IPS-15b (cell line): Measurements from ENCODE around the gene AUTS2.

Source experiments
- H3K27me3 ChIP-seq: one replicate; pipeline ENCODE4 v1.6.1; 2013; ENCODE audit warnings: low read length; ENCODE audit not compliant: control insufficient read depth, insufficient read depth
- H3K36me3 ChIP-seq: one replicate; pipeline ENCODE4 v1.6.1; 2013; ENCODE audit warnings: low read length; ENCODE audit not compliant: control insufficient read depth, insufficient read depth
- H3K4me1 ChIP-seq: one replicate; pipeline ENCODE4 v1.6.1; 2013; ENCODE audit warnings: mild to moderate bottlenecking, low read length; ENCODE audit not compliant: control insufficient read depth, insufficient read depth
- H3K4me3 ChIP-seq: one replicate; pipeline ENCODE4 v1.5.1; 2013; ENCODE audit warnings: low read depth, low read length
- H3K9ac ChIP-seq: one replicate; pipeline ENCODE4 v1.6.1; 2013; ENCODE audit warnings: low read depth, mild to moderate bottlenecking, low read length
- H3K9me3 ChIP-seq: one replicate; pipeline ENCODE4 v1.6.1; 2013; ENCODE audit warnings: mild to moderate bottlenecking, low read length; ENCODE audit not compliant: control insufficient read depth, insufficient read depth

The AUTS2 gene

GRCh38 chr7:69989551-69989950, 391.3 kb downstream of the AUTS2 start:
- Histone ChIP-seq H3K36me3 (no peaks in the 10 kb centered on the region), H3K4me1 (no peaks in the 10 kb centered on the region), H3K4me3 (no peak overlapping the region), H3K9me3 (no peaks in the 10 kb centered on the region), H3K9ac (no peak overlapping the region), H3K27me3 (no peaks in the 10 kb centered on the region)

DNA sequence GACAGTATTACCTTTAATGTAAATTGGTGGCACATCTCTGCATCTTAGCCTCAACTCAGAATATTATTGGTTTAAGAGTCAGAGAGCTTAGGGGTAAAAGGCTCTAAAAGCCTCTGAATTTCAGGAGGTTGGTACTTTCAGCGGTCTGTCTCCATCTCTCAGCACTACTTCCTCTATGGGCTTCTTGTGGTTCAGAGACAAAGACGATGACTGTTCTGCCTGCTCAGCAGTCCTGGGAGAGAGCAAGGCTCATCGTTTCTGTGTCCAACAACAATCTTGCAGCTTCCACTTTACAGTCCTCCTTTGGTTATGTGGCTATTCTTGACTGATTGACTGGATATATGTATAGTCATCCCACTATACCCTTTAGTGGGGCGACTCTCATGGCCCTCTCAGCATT, 394.7 kb downstream of the AUTS2 start:
- Histone ChIP-seq H3K4me1 (no peaks in the 10 kb centered on the region), H3K27me3 (no peaks in the 10 kb centered on the region), H3K9ac (no peak overlapping the region), H3K9me3 (no peaks in the 10 kb centered on the region), H3K4me3 (no peak overlapping the region), H3K36me3 (no peaks in the 10 kb centered on the region)

DNA sequence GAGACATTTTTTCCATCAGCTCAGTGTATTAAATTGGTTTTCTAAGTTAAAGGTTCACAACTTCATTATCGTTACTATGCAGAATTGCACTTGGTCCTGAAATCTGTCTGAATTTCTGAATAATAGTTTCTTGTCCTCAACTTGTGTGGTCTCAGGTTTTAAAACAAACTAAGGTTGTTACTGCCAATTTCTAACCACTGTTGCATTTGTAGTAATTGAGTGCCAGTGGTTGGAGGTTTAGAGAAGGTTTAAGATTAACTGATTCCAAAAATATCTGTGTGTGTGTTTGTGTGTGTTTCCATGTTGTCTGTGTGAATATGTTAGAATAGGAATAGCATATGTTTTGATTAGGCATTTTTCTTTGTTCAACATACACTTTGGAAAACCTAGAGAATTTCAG, 395.9 kb downstream of the AUTS2 start:
- no peaks in the 10 kb centered on the region for H3K4me1 ChIP-seq
- no peaks in the 10 kb centered on the region for H3K27me3 ChIP-seq
- no peaks in the 10 kb centered on the region for H3K36me3 ChIP-seq
- no peaks in the 10 kb centered on the region for H3K9me3 ChIP-seq
- H3K9ac ChIP-seq = no peak overlapping the region
- no peak overlapping the region for H3K4me3 ChIP-seq

- Histone ChIP-seq H3K27me3 (no peaks in the 10 kb centered on the region), H3K4me3 (no peak overlapping the region), H3K9ac (no peak overlapping the region), H3K9me3 (no peaks in the 10 kb centered on the region), H3K36me3 (no peaks in the 10 kb centered on the region), H3K4me1 (no peaks in the 10 kb centered on the region)
Observed at GRCh38 chr7:69994886-69995542, 396.7 kb downstream of the AUTS2 start.

DNA sequence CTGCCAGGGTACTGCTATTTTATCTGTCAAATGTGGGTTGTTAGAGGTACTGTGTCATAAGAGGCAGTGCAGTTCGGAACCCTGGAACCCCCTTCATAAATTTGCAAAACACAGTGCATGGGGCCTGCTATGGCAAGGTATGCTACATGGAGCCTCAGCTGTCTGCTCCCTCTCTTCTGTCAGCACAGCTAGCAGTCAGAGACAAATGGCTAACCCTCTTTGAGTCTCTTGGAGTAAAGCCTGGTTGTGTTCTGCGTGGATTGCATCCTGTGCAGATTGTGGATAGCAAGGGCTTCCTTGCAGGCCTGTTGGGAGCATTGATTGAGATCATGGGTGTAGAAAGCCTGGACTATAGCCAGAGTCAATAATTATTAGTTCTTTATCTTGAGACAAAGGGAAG, 397.8 kb downstream of the AUTS2 start:
- Histone ChIP-seq H3K4me1 (no peaks in the 10 kb centered on the region), H3K4me3 (no peak overlapping the region), H3K9me3 (no peaks in the 10 kb centered on the region), H3K27me3 (no peaks in the 10 kb centered on the region), H3K9ac (no peak overlapping the region), H3K36me3 (no peaks in the 10 kb centered on the region)

GRCh38 chr7:70000737-70001348, 402.6 kb downstream of the AUTS2 start:
- Histone ChIP-seq H3K4me1 (no peaks in the 10 kb centered on the region), H3K27me3 (no peaks in the 10 kb centered on the region), H3K36me3 (no peaks in the 10 kb centered on the region), H3K9me3 (no peaks in the 10 kb centered on the region), H3K4me3 (no peak overlapping the region), H3K9ac (no peak overlapping the region)

DNA sequence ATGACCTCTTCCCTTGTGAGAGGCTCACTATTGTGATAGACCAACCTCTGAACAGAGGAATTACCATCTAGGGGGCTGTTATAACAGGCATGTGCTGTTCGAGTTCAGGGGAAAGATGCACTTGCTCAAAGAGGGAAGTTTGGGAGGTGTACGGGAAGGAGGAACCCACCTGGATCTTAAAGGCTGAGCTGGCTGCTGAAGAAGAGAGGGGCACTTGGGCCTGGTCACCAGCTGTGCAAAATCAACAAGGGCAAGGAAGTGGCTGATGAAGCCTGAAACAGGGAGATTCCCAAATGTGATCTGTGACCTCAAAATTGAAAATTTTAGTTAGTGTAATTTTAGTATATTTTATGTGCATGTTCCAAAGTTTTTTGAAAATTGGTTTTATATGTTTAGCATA, 407.2 kb downstream of the AUTS2 start:
- no peaks in the 10 kb centered on the region for H3K27me3 ChIP-seq
- H3K9ac ChIP-seq = no peak overlapping the region
- H3K4me3 ChIP-seq = no peak overlapping the region
- H3K4me1 ChIP-seq = no peaks in the 10 kb centered on the region
- no peaks in the 10 kb centered on the region for H3K36me3 ChIP-seq
- H3K9me3 ChIP-seq = no peaks in the 10 kb centered on the region

- Histone ChIP-seq H3K4me3 (no peak overlapping the region), H3K9ac (no peak overlapping the region), H3K9me3 (no peaks in the 10 kb centered on the region), H3K36me3 (no peaks in the 10 kb centered on the region), H3K27me3 (no peaks in the 10 kb centered on the region), H3K4me1 (no peaks in the 10 kb centered on the region)
Observed at GRCh38 chr7:70005891-70006260, 407.6 kb downstream of the AUTS2 start.

DNA sequence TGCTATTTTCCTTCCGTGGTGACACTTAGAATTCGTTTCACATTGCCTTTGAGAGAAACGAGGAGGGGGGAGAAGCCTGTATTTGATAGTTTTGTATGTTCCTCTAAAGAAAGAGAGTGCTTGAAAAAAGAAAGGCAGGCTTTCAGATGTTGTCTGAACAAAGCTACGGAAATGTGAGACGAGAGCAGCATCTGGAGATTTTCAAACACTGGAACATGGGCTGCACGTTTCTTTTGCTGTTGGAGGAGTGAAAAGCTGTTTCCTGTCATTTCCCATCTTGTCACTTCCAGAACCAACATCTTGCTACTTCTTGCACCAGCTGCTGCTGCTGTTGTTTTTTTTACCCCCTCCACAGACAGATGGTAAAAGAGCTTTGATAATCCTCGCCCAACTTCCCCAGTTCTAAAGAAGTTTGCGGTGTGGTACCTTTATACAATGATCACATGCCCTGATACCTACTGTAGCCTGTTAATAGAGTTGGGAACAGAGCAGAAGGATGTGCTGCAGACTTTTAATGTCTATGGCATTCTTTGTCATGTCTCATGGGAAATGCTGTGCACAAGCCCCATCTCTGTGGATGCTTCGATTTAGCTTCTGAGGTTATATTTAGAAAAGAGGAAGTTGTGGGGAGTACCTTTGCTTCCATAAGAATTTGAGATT, 408.1 kb downstream of the AUTS2 start:
- Histone ChIP-seq H3K9me3 (no peaks in the 10 kb centered on the region), H3K4me3 (no peak overlapping the region), H3K27me3 (no peaks in the 10 kb centered on the region), H3K4me1 (no peaks in the 10 kb centered on the region), H3K36me3 (no peaks in the 10 kb centered on the region), H3K9ac (no peak overlapping the region)

DNA sequence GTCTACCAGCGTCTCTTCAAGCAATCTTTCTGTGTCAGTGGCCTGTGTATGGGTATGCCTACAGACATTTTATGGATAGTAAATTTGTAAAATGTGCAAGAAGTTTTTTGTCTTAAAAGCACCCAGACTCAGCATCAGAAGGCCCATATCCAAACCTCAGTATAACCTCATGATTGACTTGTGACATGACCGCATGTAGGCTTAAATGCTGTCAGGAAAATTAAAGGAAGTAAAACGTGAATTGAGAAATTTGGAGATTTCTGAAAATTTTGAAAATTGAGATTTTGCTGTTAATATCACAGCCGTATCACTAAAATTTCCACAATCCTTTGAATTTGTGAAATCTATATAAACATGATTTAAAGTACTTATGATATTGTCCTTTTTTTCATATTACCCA, 410.2 kb downstream of the AUTS2 start:
- Histone ChIP-seq H3K9ac (no peak overlapping the region), H3K27me3 (no peaks in the 10 kb centered on the region), H3K9me3 (no peaks in the 10 kb centered on the region), H3K4me1 (peaks cover 11% of the 10 kb centered on the region), H3K4me3 (no peak overlapping the region), H3K36me3 (no peaks in the 10 kb centered on the region)

- H3K36me3 ChIP-seq = no peaks in the 10 kb centered on the region
- no peak overlapping the region for H3K9ac ChIP-seq
- peaks cover 17% of the 10 kb centered on the region for H3K4me1 ChIP-seq
- no peaks in the 10 kb centered on the region for H3K27me3 ChIP-seq
- no peaks in the 10 kb centered on the region for H3K9me3 ChIP-seq
- H3K4me3 ChIP-seq = no peak overlapping the region
Observed at GRCh38 chr7:70014472-70015177, 416.4 kb downstream of the AUTS2 start.

DNA sequence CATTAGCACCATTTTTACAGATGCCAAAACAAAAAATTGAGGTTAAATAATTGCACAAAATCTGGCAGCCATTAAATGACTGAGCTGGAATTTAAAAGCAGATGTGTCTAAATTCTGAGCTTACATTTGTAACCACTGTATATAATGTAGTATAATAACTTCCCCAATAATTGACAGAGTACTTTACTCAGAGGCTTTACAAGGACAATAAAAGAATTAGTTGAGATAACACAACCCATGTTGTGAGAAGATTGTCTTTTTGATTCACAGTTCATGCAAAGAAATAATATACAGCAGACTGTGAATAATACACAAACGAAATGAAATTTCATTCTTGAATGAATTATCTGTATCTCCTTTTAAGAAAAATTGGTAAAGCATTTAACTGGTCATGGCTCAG, 417.1 kb downstream of the AUTS2 start:
- H3K4me1 ChIP-seq = peaks cover 17% of the 10 kb centered on the region

More for the DNA sequence above, 417.1 kb downstream of the AUTS2 start:
- Histone ChIP-seq H3K36me3 (no peaks in the 10 kb centered on the region), H3K27me3 (no peaks in the 10 kb centered on the region), H3K9me3 (no peaks in the 10 kb centered on the region), H3K9ac (no peak overlapping the region), H3K4me3 (no peak overlapping the region)
